Neuron (in vitro differentiated cells): ENCODE results near the gene LAMTOR4.
"Not testable (repeated sequence)": the region's sequence is repeated elsewhere in the genome, so short reads cannot be mapped to it uniquely, and the experiment has no call there.

Source experiments
- H2AFZ ChIP-seq: one replicate; pipeline ENCODE4 v1.6.1; 2013; ENCODE audit warnings: low read depth, mild to moderate bottlenecking, inconsistent platforms, low read length, moderate library complexity
- H3K27me3 ChIP-seq: one replicate; pipeline ENCODE4 v1.6.1; 2013; ENCODE audit warnings: low read length; ENCODE audit not compliant: insufficient read depth
- H3K36me3 ChIP-seq: one replicate; pipeline ENCODE4 v1.6.1; 2013; ENCODE audit warnings: low read length; ENCODE audit not compliant: insufficient read depth
- H3K4me1 ChIP-seq: one replicate; pipeline ENCODE4 v1.6.1; 2013; ENCODE audit warnings: low read length; ENCODE audit not compliant: insufficient read depth
- H3K4me3 ChIP-seq: 2 replicates; pipeline ENCODE4 v1.5.1; 2013; ENCODE audit warnings: mild to moderate bottlenecking, low read length, moderate library complexity
- H3K9me3 ChIP-seq: one replicate; pipeline ENCODE4 v1.6.1; 2013; ENCODE audit warnings: low read length

Gene LAMTOR4

DNA sequence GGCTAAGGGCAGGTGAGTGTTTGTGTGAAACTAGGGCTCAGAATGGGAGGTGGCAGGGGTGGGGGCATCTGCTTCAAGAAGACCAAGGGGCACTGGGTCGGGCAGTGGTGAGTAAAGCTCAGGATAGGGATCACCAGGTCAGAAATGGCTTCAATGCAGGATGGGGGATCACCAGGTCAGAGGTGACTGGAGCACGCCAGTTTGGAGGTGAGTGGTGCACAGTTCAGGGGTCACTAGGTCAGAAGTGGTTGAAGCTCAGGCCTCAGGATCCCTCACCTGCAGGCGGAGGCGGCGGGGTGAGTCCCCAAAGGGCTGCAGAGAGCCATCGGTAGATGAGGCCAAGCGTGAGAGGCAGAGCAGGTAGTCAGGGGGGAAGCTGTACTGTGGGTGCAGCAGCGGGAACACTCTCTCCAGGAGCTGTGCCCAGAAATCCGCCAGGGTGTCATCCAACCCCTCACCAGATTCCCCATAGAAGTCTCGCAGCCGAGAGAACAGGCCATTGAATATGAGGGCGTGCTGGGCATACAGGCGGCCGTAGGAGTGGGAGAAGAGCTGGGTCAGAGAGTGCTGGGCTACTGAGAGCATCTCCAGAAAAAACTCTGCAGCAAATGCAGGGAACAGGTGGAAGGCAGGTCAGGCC lies 26.7 kb downstream of the LAMTOR4 start:
- peaks cover 13% of the 10 kb centered on the region for H3K4me1 ChIP-seq
- H3K9me3 ChIP-seq = peaks cover 2% of the 10 kb centered on the region
- no peak overlapping the region for H3K4me3 ChIP-seq
- peaks cover 33% of the 10 kb centered on the region for H3K36me3 ChIP-seq
- no peak overlapping the region for H2AFZ ChIP-seq
- H3K27me3 ChIP-seq = no peaks in the 10 kb centered on the region

DNA sequence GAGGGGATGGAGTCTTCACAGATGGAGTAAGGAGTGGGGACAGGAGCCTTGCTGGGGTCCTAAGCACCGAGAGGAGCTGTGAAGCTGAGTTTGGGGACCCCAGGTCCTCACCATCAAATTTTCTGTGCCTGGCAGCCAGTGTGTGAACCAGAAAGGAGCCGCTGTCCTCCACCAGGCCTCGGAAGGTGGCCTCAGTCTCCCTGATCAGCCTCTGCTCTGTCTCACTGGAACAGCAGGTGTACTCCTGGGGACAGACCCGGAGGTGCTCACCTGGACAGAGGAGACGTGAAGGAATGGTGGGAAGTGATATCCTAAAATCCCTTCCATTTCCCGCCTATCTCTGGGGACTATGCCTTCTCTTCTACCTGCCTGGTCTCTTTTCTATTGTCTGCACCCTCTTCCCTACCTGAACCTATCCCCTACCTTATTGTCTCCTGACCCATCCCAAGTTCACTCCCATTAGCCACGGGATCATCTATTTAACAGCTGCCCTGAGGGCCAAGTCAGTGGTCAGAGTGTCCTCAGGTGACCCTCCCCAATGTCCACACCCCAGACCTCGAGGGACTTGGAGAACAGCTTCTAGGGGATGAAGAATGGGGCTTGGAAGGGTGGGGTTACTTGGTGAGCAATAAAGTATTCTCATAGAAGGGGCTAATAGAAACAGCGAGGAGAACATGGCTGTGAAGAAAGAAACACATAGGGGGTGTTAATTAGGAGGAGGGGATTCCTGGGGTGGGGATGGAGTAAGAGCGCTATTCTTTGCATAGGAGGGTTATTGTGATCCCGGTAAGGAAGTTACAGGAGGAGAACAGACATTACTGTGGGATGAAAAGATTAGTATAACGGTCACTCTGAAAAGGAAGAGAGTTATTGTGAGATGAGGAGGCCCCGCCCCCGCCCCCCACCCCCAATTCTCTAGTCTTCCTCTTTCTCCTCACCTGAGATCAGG lies 27.7 kb downstream of the LAMTOR4 start:
- H2AFZ ChIP-seq = peak overlapping the region; percentile 54
- peaks cover 29% of the 10 kb centered on the region for H3K36me3 ChIP-seq
- peaks cover 3% of the 10 kb centered on the region for H3K9me3 ChIP-seq
- peaks cover 13% of the 10 kb centered on the region for H3K4me1 ChIP-seq
- peak overlapping the region; percentile 99 for H3K4me3 ChIP-seq
- H3K27me3 ChIP-seq = no peaks in the 10 kb centered on the region

DNA sequence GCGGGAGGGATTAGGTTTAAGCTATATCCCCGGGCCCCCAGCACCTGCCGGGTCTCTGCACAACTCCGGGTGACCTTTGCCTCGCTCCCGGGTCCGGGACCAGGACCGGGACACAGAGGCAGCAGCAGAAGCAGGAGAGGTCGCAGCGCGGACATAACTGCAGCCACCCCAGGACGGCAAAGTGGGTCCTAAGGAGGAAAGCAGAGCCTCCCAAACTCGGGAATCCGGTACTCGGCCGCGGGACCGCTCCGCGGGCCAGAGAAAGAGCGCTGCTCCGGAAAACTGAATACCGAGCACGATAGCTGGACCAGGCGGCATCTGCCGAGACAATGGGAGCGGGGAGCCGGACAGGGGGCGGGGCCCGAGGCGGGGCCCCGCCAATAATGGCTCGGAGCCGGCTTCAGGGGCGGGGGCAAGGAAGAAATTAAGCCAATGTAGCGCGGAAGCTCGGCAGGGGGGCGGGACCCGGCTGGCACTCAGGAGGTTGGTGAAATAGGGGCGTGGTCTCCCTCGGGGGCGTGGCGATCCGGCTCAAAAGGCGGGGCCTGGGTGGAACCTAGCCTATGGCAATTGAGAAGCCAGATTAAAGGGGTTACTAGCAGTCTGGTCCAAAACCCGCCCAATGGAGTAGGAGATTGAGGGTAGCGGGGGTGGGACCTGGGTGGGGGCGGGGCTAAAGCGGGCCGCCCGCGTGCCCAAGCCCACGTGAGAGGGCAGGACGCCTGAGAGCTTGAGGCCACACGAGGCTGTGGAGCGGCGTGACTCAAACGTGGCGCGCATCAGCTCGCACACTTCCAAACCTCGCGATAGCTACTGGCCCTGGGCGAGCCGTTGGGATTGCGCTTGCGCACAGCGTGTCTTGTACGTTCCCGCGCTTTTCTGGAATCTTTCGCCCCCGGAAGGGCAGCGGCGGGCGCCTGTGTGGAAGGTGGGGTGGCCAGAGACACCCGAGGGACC lies 28.6 kb downstream of the LAMTOR4 start, which contains the start of the genes GPC2 and STAG3:
GPC2 (minus strand) TSS at position 337 of the 957 bp plus-strand sequence; CDS start at position 155, 182 bp downstream.
STAG3 (plus strand) TSS at position 874 of the 957 bp plus-strand sequence. CDS start 2,639 bp downstream, outside the sequence.
- Histone ChIP-seq H2AFZ (peak within 1 kb of the TSS; percentile 54), H3K36me3 (peaks cover 27% of the 10 kb centered on the region), H3K4me3 (peak within 1 kb of the TSS; percentile 99), H3K4me1 (peaks cover 13% of the 10 kb centered on the region), H3K27me3 (no peaks in the 10 kb centered on the region), H3K9me3 (peaks cover 3% of the 10 kb centered on the region)

DNA sequence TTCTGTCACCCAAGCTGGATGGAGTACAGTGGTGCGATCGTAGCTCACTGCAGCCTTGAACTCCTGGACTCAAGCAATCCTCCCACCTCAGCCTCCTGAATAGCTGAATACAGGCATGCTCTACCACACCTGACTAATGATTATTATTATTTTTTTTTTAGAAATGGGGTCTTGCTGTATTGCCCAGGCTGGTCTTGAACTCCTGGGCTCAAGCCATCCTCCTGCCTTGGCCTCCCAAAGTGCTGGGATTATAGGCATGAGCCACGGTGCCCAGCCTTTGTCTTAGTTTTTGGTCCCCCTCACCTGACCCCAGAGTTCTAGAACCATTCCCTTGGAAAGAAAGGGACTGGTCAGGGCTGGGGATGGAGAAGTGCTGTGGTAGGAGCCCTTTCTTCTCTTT lies 31.4 kb downstream of the LAMTOR4 start:
- H3K9me3 ChIP-seq, H3K36me3 ChIP-seq, H3K4me3 ChIP-seq, H2AFZ ChIP-seq, H3K27me3 ChIP-seq: not testable (repeated sequence)
- peaks cover 13% of the 10 kb centered on the region for H3K4me1 ChIP-seq

DNA sequence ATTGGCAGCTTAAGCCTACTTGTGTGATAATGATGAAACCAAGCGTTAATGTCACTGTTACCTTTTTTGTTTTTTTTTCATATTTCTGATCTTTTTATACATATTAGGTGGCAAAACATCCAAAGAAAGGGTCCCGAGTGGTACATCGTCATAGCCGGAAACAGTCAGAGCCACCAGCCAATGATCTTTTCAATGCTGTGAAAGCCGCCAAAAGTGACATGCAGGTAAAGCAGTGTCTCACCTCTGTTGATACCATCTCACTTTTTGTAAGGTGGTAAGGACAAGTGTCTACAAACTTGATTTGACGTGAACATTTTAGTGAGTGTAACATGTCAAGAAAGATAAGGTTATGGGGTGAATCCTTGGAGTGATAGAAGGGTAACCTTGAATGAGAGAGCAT lies 33.9 kb downstream of the LAMTOR4 start:
- H3K27me3 ChIP-seq, H3K36me3 ChIP-seq, H3K9me3 ChIP-seq, H2AFZ ChIP-seq, H3K4me1 ChIP-seq, H3K4me3 ChIP-seq: not testable (repeated sequence)

DNA sequence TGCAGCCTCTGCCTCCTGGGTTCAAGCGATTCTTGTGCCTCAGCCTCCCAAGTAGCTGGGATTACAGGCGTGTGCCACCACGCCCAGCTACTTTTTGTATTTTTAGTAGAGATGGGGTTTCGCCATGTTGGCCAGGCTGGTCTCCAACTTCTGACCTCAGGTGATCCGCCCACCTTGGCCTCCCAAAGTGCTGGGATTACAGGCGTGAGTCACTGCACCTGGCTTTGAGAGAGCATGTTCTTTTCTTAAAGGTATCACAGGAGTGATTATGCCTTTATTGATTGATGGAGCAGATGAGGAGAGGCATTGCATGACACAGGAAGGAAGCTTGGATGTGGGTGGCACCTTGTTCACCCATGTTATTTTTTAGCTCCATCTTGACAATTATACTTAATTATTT lies 34.4 kb downstream of the LAMTOR4 start:
- not testable (repeated sequence) for H3K9me3 ChIP-seq, H2AFZ ChIP-seq, H3K4me3 ChIP-seq, H3K36me3 ChIP-seq, H3K27me3 ChIP-seq, H3K4me1 ChIP-seq

DNA sequence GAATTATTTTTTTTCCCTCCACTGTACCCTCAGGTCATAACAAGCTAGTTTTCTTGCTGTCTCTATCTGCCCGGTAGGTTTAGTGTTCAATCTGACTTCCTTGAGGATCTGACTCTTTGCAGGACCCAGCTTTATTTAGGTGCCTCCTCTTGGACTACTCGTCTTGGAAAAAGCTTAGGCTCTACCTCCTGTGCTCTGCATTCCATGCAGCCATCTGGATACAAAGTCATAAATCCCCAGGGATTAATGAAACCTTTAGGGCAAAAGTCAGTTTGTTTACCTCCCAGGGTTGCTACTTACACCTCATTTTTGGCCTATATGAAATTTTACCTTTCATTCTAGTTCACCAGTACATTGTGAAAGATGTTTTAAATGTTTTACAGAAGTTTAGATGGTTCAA lies 37.0 kb downstream of the LAMTOR4 start:
- no peak overlapping the region for H3K4me3 ChIP-seq
- H2AFZ ChIP-seq = no peak overlapping the region
- no peaks in the 10 kb centered on the region for H3K9me3 ChIP-seq
- H3K4me1 ChIP-seq = peaks cover 6% of the 10 kb centered on the region
- no peaks in the 10 kb centered on the region for H3K36me3 ChIP-seq
- no peaks in the 10 kb centered on the region for H3K27me3 ChIP-seq

DNA sequence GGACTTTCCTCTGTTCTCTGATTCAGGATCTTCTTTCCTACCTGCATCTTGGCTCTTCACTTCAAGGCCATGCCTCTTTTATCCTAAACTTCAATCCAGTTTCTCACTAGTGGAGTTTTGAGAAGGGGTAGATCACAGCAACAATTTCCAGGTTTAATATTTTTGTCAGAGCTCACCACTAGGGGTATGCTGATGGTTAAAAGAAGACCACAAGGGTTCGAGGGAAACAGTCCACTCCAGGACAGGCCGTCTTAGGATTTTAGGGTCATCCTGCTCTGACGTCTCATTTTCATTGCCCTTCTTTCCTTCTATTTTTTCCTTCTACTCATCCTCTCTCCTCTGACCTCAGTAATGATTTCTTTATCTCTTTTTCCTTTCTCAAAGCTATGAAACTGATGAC lies 40.3 kb downstream of the LAMTOR4 start:
- no peak overlapping the region for H3K4me3 ChIP-seq
- H3K27me3 ChIP-seq = no peaks in the 10 kb centered on the region
- H2AFZ ChIP-seq = no peak overlapping the region
- no peaks in the 10 kb centered on the region for H3K36me3 ChIP-seq
- H3K4me1 ChIP-seq = peaks cover 6% of the 10 kb centered on the region
- no peaks in the 10 kb centered on the region for H3K9me3 ChIP-seq

DNA sequence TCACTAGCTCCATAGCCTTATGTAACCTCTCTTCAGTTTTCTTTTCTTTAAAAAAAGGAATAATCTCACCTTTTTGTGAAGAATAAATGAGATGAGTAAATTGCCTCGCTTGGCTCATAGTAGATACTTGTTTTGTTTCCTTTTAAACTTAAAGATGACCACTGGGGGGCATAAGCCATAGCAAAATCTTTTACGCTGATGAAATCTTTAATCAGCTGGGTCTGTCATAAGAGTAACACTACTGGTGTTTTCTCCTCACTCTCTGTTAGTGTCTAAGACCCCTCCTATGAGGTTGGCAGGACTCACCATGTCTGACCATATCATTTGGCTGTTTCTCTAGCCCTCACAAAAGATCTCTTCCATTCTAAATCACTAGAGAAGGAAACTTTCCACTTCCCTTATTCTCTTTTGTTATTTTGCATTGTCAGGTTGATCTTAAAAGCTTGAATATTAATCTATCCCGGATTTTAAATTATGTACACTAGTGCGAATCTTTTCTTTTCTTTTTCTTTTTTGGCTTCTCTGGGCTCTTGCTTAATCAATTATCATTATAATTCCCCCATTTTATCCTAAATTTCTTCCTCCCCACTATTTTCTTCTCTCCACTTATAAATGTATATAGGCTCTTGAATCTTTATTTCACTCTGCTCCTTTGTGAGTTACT lies 41.5 kb downstream of the LAMTOR4 start:
- no peak overlapping the region for H3K4me3 ChIP-seq
- H3K4me1 ChIP-seq = peaks cover 6% of the 10 kb centered on the region
- no peaks in the 10 kb centered on the region for H3K27me3 ChIP-seq
- no peaks in the 10 kb centered on the region for H3K9me3 ChIP-seq
- H3K36me3 ChIP-seq = no peaks in the 10 kb centered on the region
- no peak overlapping the region for H2AFZ ChIP-seq

DNA sequence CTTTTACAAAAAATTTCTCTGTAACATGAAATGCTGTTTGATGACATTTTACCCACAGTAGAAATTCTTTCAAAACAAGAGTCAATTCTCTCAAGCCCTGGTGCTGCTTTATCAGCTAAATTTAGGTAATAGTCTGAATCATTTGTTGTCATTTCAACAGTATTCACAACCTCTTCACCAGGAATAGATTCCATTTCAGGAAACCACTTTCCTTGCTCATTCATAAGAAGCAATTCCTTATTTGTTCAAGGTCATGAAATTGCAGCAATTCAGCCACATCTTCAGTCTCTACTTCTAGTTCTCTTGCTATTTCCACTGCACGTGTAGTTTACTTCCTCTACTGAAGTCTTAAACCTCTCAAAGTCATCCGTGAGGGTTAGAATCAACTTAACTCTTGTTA lies 43.1 kb downstream of the LAMTOR4 start:
- Histone ChIP-seq H2AFZ (no peak overlapping the region), H3K36me3 (no peaks in the 10 kb centered on the region), H3K4me3 (no peak overlapping the region), H3K9me3 (no peaks in the 10 kb centered on the region), H3K4me1 (peaks cover 6% of the 10 kb centered on the region), H3K27me3 (no peaks in the 10 kb centered on the region)

DNA sequence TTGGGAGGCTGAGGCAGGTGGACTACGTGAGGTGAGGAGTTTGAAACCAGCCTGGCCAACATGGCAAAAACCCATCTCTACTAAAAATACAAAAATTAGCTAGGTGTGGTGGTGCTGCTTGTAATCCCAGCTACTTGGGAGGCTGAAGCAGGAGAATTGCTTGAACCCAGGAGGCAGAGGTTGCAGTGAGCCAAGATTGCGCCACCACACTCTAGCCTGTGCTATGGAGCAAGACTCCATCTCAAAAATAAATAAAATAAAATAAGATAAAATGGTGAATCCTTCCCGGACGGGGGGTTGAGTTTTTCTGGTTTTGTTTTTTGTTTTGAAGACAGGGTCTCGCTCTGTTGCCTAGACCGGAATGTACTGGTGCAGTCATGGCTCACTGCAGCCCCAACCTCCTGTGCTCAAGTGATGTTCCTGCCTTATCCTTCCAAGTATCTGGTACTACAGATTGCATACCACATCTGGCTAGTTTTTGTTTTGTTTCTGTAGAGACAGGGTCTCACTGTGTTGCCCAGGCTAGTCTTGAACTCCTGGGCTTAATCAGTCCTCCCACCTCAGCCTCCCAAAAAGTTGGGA lies 43.7 kb downstream of the LAMTOR4 start:
- not testable (repeated sequence) for H3K9me3 ChIP-seq, H2AFZ ChIP-seq, H3K4me3 ChIP-seq, H3K4me1 ChIP-seq, H3K27me3 ChIP-seq, H3K36me3 ChIP-seq

DNA sequence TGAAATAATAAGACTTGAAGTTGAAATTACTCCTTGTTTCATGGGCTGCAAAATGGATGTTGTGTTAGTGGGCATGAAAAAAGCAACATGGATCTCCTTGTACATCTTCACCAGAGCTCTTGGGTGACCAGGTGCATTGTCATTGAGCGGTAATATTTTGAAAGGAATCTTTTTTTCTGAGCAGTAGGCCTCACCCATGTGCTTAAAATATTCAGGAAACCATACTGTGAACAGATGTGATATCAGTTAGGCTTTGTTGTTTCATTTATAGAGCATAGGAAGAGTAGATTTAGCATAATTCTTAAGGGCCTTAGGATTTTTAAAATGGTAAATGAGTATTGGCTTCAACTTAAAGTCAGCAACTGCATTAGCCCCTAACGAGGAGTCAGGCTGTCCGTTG lies 44.3 kb downstream of the LAMTOR4 start:
- peaks cover 6% of the 10 kb centered on the region for H3K4me1 ChIP-seq

More for the DNA sequence above, 44.3 kb downstream of the LAMTOR4 start:
- Histone ChIP-seq H3K36me3 (no peaks in the 10 kb centered on the region), H2AFZ (no peak overlapping the region), H3K9me3 (no peaks in the 10 kb centered on the region), H3K27me3 (no peaks in the 10 kb centered on the region), H3K4me3 (no peak overlapping the region)
